NCI-H748 (cell line): Measurements from ENCODE around the gene GDPD5.

Experiments used
- DNase-seq: peaks from one replicate; lab custom pipeline; 2025; ENCODE audit not compliant: unreplicated experiment; lab: John Stamatoyannopoulos, UW

The GDPD5 gene, protein sequence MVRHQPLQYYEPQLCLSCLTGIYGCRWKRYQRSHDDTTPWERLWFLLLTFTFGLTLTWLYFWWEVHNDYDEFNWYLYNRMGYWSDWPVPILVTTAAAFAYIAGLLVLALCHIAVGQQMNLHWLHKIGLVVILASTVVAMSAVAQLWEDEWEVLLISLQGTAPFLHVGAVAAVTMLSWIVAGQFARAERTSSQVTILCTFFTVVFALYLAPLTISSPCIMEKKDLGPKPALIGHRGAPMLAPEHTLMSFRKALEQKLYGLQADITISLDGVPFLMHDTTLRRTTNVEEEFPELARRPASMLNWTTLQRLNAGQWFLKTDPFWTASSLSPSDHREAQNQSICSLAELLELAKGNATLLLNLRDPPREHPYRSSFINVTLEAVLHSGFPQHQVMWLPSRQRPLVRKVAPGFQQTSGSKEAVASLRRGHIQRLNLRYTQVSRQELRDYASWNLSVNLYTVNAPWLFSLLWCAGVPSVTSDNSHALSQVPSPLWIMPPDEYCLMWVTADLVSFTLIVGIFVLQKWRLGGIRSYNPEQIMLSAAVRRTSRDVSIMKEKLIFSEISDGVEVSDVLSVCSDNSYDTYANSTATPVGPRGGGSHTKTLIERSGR

DNA sequence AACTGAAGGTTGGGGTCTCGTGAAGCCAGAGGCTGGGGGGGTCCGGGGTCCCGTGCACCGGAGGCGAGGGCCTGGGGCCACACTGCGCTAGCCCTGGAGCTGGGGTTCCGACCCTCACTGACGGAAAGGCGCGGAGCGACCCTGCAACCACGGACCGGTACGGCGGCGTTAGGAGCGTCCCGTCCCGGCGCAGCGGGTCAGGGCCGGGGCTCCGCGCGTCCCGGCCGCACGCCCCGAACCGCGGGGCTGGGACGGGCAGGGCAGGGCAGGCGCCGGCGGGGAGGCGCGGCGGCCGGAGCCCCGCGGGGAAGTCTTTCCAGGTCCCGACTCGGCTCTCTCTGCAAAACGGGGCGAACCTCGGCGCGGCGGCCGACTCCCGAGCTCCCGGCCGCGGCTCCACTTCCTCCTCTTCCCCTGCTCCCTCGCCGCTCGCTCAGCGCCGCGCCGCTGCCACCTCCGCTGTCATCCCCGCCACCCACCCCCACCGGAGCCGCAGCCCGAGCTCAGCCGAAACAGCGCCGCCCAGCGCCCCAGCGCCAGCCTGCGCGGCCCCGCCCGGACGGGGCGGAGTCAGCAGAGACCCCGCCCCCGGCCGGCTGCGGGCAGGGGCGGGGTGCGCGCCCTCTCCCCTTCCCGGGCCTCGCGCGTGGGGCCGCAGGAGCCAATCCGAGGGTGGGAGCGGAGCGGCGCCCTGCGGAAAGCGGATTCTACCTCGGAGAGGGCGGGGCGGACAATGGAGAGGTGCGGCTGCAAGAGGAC is at the start of gene GDPD5:
Gene GDPD5, minus strand, starts transcription at position 509 of the 759 bp plus-strand sequence. CDS start 48,206 bp downstream, outside the sequence.
- peak; percentile 90 for DNase-seq

GRCh38 chr11:75574698-75575602 is 49.2 kb upstream of the GDPD5 start:
- no peak for DNase-seq

DNA sequence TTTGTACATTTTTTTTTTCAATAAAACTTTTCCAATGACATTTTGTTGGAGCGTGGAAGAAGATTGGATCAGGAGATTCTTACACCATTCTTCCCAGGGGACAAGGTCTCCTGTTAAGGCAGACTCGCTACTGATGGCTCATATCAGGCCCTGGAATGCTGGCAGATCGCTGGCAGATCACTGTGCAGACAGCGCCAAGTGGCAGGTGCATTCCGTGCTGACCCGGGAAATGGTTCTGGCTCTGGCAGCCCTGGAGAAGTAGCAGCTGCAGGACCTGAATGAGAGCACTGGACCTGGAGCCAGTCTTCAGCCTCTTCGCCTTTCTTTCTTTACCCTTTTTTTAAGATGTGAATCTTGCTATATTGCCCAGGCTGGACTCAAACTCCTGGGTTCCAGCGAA is 47.0 kb upstream of the GDPD5 start:
- no peak for DNase-seq

DNA sequence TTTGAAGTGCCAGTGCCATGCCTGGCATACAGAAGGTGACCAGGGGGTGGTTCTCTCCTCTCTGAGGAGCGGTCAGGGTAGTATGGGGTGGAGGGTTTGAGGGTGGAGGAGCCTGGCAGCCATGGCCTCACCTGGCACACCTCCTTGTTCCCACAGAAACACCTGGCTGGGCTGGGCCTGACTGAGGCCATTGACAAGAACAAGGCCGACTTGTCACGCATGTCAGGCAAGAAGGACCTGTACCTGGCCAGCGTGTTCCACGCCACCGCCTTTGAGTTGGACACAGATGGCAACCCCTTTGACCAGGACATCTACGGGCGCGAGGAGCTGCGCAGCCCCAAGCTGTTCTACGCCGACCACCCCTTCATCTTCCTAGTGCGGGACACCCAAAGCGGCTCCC is 45.9 kb upstream of the GDPD5 start:
- no peak for DNase-seq

DNA sequence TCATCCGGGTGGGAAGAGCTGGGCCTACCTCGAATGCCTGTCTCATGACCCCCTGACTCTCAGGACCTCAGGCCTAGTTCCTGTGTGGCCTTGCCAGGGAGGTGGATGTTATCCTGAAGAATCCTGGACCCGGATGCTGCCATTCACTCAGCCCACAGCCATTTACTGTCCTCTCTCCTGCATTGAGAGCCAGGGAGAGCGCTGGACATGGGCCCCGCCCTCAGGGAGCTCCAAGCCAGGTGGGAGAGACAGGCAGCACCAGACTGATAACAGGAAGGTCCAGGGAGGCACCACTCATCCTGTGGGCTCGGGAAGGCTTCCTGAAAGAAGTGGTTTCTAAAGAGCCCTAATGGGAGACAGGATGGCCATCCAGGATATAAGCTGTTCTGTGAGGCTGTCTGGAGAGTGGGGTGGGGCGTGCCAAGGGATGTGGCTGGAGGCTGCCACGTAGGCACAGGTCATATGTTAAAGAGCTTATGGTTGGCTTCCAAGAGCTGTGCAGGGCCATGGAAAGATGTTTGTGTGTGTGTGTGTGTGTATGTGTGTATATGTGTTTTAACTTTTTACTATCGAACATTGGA is 44.9 kb upstream of the GDPD5 start:
- no peak for DNase-seq

GRCh38 chr11:75568616-75569219 is 43.0 kb upstream of the GDPD5 start:
- no peak for DNase-seq

- no peak for DNase-seq
Observed at GRCh38 chr11:75567971-75568370, 42.2 kb upstream of the GDPD5 start.

- DNase-seq = no peak
Observed at GRCh38 chr11:75566763-75567279, 41.1 kb upstream of the GDPD5 start.

- no peak for DNase-seq
Observed at GRCh38 chr11:75565916-75566762, 40.4 kb upstream of the GDPD5 start.

DNA sequence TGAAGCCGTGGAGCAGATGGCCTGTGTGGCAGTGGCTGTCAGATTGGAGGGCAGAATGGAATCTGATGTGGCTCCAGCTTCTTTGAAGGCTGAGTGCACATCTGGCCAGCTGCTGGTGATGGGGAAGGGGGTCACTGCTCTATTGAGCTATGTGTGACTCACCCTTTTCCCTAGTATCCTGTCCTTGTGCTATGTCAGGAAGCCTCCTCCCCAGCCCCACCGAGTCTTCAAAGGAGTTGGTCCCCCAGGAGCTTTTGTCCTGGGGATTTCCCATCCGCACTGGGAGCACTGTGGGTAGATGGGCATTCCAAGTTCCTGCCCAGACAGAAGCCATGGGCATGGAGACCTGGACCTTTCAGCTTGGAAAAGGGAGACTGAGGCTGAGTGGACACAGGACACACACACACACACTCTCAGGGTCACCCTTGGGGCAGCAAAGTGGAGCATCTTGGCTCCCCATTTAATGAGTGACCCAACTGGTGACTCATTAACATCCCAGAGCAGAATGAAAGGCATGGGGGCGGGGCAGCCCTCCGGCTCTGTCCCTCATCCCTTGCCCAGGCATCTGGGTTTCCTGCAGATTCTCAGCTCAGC is 39.6 kb upstream of the GDPD5 start:
- no peak for DNase-seq

DNA sequence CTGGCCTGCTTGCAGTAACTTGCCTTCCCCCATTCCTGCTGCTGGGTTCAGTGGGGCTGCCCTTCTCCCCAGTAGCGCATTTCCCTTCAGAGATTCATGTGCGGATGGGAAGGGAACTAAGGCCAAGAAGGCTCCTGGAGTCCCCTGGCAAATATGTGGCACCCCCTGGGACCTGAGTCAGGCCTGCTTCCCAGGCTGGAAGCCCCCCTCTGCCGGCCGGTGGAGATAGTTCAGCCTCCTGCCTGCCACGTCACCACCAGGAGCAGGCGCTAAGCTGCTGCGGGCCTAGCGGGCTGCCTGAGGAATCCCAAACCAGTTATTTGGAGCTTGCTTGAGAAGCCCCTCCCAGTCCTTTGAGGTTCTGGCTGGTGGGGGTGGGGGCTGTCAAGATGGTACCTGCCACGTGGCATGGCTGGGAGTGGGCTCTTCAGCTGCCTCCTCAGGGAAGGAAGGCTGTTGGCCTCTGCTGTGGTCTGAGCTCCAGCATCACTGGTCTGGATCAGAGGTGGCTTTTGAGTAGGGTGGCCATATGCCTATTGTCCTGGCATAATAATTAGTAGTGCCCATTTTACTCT is 38.3 kb upstream of the GDPD5 start:
- no peak for DNase-seq

DNA sequence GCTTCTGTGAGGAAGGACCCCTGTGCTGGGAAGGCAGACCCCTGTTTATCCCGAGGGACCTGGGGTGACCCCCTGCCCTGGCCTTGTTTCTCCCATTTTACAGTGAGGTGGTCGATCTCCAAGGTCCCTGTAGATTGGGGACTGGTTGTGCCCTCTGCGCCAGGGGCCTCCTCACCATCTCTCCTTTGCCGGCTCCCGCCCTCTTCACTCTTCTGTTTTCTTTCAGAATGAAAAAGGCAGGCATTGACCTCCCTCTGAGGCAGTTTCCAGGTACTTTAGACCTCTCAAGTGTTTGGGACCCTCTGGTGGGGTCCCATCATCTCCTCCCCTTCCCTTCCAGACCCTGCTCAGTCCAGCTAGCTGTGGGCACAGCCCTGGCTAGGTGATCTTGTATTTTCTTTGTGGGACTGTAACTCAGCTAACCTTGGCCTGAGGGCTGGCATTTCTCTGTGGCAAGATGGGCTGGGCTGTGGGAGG is 37.8 kb upstream of the GDPD5 start:
- no peak for DNase-seq

DNA sequence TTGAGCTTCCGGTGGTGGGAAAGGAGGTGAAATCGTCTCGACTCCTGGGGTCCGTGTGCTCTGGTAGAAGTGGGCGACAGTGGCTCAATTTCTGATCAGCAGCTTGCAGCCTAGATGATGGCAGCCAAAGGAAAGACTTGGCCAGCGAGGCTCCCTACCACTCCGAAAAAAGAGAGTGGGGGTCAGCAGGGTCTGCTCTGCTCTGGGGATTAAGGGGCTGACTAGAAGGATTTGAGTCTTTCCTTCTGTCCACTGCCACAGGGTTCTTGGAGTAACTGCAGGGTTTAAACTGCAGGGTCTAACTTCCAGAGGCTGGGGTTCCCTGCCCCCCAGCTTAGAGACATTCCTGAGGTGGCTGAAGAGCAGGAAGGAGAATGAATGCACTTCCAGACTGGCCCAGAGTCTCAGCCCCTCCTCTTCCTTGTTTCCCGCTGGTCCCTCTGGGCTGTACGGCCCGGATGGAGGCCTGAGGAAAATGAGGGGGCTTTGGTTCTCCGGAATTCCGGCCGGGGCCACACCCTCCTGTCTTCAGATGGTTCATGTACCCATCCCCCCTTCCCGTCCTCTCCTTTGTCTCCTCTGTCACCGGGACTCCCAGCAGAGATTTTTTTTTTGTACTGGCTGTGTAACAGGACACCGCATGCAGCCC is 37.2 kb upstream of the GDPD5 start:
- no peak for DNase-seq

DNA sequence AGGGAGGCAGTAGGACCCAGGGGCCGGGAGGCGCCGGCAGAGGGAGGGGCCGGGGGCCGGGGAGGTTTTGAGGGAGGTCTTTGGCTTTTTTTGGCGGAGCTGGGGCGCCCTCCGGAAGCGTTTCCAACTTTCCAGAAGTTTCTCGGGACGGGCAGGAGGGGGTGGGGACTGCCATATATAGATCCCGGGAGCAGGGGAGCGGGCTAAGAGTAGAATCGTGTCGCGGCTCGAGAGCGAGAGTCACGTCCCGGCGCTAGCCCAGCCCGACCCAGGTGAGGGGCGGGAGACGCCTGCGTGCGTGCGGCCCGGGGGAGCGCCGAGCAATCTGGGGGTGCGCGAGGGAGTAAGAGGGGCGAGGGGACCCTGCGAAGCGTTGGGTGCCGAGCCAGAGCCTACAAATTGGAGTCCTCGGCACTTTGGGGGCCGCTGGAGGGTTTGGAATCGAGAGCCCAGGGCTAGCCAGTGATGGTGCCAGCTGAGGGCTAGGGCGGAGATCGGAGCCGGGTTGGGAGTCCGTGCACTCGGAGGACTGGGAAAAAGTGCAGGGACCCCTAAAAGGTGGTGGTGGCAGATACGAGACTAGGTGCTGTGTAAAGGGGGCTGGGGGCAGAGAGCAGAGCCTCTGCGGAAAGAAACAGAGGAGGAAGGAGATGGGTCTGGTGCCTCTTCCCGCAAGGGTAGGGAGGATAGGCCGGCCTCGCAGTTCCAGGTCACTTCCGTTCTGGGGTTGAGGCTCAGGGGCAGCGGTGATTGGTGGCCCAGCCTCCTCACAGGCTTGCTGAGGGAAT is 36.5 kb upstream of the GDPD5 start, which contains the start of gene SERPINH1:
Gene SERPINH1, plus strand, starts transcription at position 206 of the 788 bp plus-strand sequence. CDS start 4,097 bp downstream, outside the sequence.
- DNase-seq = peak; percentile 87

- DNase-seq = no peak
Observed at GRCh38 chr11:75561426-75562047, 35.8 kb upstream of the GDPD5 start.

- no peak for DNase-seq
Observed at GRCh38 chr11:75560644-75561043, 34.9 kb upstream of the GDPD5 start.
